Tongue (tissue), 2 donors: ENCODE measurements around the gene LGMN. TPM values are rescaled to one million over a fixed set of nuclear protein-coding genes. Genes with fewer than 3 reads are reported as not detected.
"Not testable (repeated sequence)": the region's sequence is repeated elsewhere in the genome, so short reads cannot be mapped to it uniquely, and the experiment has no call there.

Experiments used
- DNase-seq: peaks from one replicate; pipeline ENCODE4 v3.0.0-alpha.2; 2015
- total RNA-seq: library from RNA; depleted of rRNA; stranded (reverse); fragments of >200 nt; gene quantifications from one replicate; pipeline ENCODE4 v1.2.3, GENCODE V29; 2014

The LGMN gene
- total RNA-seq, 1 donor from 2014 or later: 71.1 TPM

DNA sequence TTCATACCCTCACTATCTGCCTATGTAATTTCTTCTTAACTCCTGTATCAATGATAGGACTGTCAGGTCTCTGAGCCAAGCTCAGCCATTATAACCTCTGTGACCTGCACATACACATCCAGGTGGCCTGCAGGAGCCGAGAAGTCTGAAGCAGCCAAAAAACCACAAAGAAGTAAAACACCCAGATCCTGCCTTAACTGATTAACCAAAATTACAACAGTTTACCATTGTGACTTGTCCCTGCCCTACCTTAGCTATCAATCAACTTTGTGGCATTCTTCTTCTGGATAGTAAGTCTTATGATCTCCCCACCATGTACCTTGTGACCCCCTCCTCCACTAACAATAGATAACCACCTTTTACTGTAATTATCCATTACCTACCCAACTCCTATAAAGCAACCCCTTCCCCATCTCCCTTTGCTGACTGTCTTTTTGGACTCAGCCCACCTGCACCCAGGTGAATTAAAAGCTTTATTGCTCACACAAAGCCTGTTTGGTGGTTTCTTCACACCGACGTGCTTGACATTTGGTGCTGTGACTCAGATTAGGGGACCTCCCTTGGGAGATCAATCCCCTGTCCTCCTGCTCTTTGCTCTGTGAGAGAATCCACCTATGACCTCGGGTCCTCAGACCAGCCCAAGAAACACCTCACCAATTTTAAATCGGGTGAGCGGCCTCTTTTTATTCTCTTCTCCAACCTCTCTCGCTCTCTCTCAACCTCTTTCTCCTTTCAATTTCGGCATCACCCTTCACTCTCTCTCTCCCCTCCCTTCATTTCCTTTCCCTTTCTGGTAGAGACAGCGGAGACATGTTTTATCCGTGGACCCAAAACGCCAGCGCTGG, 11.5 kb upstream of the LGMN start:
- DNase-seq: no peak

DNA sequence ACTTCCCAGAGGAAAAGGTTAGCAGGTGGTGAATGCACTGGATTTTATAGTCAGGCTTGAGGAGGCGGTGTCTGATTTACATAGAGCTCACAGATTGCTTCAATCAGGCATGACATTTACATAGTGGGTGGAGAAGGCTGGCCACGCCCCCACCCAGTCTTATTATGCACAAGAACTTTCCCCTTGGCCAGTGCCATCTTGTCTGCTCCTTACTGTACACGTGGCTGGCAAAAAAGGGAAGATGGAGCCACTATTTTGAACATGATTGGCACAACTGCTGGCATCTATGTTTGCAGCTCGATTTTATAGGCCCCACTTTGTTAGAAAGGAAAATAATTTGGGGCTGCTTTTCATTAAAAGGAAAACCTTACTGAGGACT, 10.9 kb upstream of the LGMN start:
- peak; percentile 48 for DNase-seq

DNA sequence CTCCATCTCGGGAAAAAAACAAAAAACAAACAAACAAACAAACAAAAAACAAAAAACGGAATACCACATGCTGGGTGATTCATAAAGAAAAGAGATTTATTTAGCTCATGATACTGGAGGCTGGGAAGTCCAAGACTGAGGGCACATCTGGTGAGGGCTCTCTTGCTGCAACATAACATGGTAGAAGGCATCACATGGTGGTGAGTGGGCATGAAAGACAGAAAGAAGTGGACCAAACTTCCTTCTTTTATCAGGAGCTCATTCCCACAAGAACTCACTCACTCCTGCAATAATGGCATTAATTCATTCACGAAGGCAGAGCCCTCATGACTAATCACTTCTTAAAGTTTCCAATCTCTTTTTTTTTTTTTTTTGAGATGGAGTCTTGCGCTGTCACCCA, 8.0 kb upstream of the LGMN start:
- no peak for DNase-seq

DNA sequence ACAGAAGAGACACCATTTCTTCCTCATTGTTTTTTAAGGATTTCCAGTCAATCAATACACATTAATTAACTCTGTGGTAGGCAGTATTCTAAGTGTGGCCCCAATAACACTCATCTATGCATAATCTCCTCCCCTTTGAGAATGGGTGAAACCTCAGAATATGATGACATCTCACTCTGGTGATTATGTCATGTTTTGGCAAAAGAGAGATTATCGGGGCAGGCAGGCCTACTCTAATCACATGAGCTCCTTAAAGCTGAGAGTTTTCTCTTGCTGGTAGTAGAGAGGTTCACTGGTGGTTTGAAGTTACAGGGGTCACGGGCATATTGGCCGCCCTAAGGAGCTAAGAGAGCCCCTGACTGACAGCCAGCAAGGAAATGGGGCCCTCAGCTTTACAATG, 7.1 kb upstream of the LGMN start:
- no peak for DNase-seq

DNA sequence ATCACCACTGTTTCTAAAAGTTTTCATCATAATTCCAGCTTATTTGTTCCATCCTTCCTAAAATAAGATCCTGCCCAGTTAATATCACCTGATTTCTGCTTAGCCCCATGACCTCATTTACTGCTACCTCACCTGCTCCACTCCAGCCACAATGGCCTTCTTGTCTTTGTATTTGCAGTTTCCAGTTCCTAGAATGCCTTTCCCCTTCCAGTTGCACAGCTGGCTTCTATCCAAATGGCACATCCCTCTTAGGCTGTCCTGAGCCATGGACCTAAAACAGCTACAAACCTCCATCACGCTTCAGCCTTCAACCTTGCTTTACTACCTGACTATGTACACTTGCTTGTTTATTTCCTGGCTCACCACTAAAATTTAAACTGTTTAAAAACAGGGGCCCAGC, 6.5 kb upstream of the LGMN start:
- DNase-seq: peak; percentile 37

DNA sequence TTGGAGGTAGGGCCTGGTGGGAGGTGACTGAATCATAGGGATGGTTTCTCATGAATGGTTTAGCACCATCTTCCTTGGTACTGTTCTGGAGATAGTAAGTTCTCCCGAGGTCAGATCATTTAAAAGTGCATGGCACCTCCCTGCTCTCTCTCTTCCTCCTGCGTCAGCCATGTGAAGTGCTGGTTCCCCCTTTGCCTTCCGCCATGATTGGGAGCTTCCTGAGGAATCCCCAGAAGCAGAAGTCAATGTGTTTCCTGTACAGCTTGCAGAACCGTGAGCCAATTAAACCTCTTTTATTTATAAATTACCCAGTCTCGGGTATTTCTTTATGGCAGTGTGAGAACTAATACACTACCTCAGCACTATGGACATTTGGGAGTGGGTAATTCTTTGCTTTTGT, 4.8 kb upstream of the LGMN start:
- DNase-seq: no peak

DNA sequence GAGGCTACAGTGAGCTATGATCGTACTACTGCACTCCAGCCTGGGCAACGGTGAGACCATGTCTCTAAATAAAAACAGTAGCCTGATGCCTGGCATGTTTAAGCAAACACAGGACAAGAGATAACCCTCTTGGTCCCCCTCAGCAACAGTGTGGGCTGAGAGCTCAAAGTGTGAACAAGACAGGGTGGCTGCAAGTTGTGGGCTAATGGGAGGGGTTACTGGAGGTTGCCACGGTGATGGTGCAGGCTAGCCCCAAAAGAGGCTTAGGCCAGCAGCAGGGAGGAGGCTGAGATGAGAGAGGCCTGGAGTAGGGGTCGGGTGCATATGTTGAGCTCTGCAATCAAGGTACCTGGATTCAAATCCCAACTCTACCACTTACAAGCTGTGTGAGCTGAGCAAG, 3.4 kb upstream of the LGMN start:
- DNase-seq: no peak

DNA sequence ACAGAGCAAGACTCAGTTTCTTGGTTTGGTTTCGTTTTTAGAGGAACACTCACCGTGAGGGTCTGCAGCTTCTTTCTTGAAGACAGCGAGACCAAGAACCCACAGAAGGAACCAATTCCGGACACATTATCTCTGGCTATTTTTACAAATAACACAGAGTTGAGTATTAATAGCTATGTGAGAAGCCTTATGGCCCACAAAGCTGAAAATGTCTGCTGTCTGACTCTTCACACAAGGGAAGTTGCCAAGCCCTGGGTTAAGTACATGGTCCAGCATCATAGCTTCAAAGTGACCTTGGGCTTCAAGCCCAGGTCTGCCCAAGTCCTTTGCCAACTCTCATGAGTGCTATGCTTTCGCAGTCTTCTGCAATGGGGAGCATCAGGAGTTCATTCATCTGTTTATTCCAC, 2.6 kb upstream of the LGMN start:
- DNase-seq: no peak

DNA sequence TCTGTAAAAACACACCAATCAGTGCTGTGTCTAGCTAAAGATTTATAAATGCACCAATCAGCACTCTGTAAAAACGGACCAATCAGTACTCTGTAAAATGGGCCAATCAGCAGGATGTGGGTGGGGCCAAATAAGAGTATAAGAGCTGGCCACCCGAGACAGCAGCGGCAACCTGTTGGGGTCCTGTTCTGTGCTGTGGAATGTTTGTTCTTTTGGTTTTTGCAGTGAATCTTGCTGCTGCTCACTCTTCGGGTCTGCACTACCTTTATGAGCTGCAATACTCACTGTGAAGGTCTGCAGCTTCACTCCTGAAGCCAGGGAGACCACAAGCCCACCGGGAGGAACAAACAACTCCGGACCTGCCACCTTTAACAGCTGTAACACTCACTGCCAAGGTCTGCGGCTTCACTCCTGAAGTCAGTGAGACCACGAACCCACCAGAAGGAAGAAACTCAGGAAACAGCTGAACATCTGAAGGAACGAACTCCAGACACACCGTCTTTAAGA, 1.8 kb upstream of the LGMN start:
- DNase-seq: not testable (repeated sequence)

DNA sequence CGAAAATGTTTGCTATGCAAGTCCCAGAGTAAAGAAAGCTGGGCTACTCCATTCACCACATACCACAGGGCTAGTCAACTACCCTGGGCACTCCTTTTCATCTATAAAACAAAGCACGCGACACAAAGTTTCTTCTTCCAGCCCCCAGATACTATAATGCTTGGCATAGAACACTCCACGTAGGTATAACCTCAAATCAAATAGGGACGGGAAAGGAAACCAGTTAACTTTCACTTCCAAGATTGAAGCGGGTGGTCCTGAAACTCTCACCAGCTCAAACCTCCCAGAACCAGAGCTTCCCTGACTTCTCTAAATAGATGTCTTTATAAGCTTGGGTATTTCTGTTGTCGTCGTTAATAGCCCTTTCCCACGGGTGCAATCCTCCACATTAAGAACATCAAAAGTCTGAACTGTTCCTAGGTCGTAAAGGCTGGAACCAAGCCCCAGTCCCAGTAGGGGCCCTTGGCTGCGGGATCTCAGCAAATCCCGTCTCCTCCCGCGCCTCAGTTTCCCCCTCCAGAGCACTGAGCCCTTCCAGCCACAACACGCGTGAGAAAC, 647 bp downstream of the LGMN start:
- DNase-seq: peak; percentile 35

DNA sequence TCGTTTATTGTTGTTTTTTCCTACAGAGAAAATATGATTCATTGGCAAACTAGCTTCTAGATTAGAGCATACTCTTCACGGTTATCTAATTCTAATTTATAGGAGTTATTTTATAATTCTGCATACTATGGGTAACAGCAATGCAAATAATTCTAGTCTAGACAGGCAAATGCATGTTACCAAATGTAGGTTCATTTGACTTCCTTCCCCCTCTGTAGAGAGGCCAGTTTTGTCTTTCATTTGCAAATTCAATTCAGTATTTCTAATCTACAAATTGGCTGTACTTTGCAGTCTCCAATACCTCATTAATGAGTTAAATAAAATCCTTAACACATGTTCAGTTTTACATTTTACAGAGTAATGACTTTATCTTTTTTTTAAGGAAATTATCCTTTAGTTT, 4.2 kb downstream of the LGMN start:
- DNase-seq: no peak

DNA sequence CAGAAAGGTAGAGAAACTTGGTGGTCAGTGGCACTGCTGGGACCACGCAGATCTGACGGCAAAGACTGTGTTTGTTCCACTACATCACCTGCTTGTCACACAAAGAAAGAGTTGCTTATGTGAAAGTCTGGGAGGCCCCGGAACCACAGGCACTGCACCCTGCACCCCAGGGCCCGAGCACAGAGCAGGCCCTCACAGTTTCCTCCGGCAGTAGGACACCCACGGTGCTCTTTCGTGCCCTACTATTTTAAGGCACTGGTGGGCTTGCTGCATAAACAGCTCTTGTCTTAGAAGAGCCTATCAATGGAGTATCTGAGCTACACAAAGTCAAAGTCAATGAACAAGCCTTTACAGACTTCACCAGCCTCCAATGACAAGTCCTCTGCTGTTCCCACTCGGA, 8.0 kb downstream of the LGMN start:
- DNase-seq: no peak

DNA sequence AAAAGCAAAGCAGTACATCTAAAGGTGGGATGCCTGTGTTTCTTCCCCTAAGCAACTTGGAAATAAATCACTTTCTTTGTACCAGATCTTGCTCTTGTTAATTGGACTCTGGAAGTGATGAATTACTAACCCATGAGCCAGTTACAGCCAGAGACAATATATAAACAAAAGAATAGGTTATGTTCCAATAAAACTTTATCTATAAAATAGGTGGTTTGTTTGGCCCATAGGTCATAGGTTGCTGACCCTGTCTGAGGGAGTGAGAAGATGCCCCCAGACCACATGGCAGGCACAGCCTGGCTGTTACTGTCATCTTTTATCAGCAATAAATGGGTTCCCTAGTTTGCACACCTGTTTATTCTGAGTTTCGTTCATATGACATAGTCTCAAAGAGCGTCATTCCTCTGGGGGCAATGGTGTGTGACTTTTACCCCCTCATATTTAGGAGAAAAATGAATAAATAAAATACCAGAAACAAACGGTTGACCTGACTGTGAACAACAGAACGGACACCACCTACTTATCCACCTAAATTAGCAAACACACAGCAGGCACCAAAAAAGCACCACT, 10.7 kb downstream of the LGMN start:
- DNase-seq: no peak

DNA sequence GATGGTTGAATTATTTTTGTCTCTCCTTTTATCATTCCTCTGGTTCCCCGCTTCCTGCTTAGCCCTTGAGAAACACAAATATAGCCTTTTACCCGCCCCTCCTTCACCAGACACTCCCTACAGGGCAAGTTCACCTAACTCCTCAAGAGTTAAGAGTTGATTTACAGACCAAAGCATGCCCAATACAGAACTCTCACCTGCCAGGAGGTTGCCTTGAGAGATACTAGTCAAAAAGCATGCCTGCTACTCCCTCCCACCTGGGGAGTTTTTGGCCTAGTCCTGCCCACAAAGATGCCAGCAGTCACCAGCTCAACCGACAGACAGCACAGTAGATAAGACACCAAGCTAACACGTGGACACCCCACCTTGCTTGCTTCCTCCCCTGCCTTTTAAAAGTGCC, 11.2 kb downstream of the LGMN start:
- no peak for DNase-seq

DNA sequence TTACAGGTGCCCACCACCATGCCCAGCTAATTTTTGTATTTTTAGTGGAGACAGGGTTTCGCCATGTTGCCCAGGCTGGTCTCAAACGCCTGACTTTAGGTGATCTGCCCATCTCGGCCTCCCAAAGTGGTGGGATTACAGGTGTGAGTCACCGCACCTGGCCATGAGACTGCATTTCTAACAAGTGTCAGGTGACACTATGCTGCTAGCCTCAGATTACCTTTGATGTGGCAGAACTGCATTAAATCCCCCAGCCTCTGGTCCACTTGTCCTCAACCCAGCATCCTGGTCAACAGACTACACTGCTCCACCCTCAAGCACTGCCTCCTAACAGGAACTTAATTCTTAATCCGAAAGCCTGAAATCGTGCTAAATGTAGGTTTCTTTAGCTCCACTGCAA, 13.1 kb downstream of the LGMN start:
- DNase-seq: no peak

DNA sequence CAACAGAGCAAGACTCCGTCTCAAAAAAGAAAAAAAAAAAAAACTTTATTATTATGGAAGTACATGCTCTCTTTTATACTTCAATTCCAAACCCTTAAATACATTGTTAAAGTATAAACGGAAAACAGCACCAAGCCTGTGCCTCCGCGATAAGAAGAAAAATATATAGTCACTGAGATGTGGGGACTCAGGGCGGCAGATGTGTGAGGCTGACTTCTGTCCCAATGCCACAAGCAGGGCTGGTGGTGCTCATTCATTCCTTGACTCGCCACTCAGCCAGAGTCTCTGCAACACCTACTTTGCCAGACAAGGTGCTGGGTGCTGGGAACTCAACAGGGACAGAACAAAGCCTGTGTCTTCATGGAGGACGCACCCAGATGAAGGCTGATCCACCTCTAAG, 13.8 kb downstream of the LGMN start:
- no peak for DNase-seq

DNA sequence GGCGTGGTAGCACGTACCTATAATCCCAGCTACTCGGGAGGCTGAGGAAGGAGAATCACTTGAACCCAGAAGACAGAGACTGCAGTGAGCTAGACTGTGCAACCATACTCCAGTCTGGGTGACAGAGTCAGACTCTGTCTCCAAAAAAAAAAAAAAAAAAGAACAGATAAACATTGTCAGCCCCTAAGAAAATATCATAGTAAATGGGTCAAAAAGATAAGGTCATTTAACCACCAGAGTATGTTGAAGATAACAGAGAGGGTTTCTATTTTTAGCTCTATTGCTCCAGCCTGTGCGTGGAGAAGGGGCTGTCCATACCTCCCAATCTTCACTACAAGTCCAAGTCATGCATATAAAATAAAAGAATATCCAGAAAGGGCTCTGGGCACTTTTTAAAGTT, 15.4 kb downstream of the LGMN start:
- DNase-seq: no peak

DNA sequence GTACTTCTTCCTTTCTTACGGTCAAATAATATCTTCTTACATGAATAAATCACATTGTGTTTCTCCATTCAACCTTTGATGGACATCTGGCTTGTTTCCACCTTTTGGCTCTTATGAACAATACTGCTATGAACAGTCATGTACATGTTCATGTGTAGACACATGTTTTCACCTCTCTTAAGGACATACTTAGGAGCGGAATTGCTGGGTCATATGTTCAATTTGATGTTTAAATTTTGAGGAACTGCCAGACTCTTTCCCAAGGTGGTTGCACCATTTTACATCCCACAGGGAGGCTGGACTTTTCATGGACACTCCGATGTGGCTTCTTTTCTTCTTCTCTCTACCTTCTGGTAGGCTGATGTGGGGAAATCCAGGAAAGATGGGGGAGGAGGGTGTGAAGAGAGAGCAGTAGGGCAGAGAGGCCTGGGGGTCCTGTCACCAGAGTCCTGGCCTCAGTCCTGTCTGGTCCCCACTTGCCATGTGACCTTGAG, 16.8 kb downstream of the LGMN start:
- DNase-seq: no peak

DNA sequence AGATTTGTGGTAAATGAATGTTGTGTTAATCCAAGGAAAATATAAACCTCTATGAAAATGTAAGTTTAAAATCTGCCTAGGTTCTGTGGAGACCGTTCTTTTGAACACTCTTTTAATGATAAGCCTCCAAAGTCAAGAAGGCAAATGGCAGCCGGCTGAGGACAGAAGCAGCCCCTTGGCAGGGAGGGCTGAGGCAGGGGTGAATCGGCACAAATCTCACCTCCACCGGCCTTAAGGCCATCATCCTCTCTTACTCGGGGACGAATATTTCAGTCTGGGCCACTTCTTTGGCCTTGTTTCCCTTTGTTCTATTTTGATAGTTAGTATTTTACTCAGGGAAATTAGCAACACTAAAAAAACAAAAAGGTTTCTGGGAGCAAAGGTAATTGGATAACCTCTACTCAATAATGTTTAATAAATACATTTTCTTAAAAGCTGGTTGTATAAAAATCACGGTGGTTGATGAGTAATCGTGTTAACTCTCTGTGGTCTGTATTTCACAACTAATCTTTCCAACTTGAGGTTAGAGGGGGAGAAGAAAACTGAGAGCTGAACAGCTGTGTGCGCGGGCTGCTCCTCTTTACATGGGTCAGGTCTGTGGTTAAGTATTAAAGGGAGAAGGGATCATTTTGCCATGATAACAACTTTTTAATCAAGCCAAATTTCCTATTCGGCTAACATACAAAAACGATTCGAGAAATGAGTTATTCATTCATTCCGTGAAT, 18.6 kb downstream of the LGMN start:
- DNase-seq: no peak

DNA sequence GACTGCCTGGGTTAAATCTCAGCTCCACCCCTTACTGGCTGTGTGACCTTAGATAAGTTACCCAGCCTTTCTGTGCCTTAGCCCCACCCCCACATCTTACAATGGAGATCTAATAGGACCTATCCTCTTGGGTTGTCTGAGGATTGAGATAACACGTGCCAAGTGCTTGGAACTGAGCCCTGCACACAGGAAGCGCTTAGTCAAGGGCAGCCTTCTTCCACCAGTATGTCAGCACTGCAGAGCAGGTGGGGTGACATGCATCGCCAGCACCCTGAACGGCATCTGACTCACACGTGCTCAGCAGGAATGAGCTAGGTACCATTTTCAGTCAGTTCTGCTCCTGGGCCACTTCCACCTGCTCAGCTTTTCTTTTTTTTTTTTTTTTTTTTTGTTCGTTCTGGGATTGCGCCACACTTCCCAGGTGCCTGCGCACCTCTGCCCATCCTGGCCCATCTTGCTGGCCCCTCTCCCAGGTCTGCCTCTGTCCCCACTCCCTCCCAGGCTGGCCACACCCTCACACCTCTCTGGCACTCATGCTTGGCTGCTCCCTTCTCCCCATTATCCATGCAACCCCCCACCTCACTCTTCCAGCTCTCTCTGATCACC, 19.6 kb downstream of the LGMN start:
- peak; percentile 50 for DNase-seq

DNA sequence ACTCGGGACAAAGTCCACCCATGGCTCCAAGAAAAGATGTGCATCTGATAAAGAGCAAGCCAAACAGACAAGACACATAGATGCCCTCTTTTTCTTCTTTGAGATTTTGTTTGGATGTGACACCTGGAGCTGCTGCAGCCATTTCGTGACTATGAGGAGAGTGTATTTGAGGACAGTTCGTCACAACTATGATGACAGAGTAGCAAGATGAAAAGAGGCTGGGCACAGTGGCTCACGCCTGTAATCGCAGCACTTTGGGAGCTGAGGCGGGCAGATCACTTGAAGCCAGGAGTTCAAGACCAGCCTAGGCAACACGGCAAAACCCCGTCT, 21.5 kb downstream of the LGMN start:
- DNase-seq: no peak

DNA sequence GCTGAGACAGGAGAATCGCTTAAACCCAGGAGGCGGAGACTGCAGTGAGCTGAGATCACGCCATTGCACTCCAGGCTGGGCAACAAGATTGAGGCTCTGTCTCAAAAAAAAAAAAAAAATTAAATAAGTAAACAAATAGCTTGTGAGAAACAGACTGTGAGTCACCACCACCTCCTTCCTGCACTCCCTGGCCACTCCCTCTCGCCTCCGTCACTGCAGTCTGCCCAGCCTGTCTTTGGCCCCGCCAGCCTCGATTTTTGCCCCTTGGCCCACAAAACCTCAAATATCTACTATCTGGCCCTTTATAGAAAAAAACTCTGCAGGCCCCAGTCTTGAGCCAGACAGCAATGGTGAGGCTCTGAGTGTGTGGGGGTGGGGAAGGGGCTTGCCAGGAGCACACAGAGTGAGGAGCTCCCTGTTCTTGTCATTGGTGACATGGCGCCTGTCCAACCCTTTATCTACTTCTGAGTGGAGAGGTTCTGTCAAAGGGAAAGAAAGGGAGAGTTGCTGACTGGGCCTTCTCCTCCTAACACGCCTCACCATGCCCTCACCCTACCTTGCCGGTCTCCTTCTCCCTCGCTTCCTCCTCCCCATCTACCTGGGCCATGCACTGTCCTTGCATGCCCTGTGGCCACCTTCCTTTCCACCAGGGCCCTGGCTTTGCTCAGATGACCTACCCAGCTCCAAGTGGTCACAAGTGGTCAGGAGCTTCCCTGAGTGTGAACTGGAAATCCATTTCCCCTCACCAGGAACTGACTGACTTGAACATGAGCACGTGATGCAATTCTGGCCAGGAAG, 22.1 kb downstream of the LGMN start:
- DNase-seq: no peak
